Measurements from ENCODE around the gene CDK5R1. TPM values are rescaled to one million over a fixed set of nuclear protein-coding genes. Genes with fewer than 3 reads are reported as not detected.
"Not testable (repeated sequence)": the region's sequence is repeated elsewhere in the genome, so short reads cannot be mapped to it uniquely, and the experiment has no call there.

Gene CDK5R1
- total RNA-seq, 1 donor from 2014 or later = 7.1 TPM

DNA sequence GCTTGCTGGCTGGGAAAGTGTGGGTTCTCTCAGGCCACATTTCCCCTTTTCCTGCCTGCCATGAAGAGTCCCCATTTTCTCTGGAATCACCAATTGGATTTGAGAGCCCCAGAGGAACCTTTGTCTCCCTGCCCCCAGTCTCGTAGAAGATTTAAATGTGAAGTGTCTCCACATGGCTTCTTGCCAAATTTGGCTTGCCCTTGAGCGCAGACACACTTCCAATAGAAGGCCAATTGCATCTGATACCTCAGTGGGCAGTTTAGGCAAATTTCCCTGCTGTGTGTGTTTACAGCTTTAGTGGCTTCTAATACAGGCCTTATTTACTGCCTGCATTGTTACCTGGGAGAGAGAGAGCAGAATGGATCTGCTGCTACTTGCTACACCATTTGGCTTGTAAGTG is 29.7 kb downstream of the CDK5R1 start:
- H3K4me1 Mint-ChIP-seq (ENCODE audit: low read depth) = peaks cover 65% of the 10 kb centered on the region
- H3K36me3 Mint-ChIP-seq (ENCODE audit: low read depth) = no peaks in the 10 kb centered on the region
- H3K9me3 Mint-ChIP-seq = no peaks in the 10 kb centered on the region
- no peak overlapping the region for H3K4me3 Mint-ChIP-seq
- H3K27ac Mint-ChIP-seq = no peak overlapping the region
- peaks cover 12% of the 10 kb centered on the region for H3K27me3 Mint-ChIP-seq (ENCODE audit: insufficient read depth)
- intact Hi-C loops (cut with micrococcal nuclease) = no loop called here
- no peak for DNase-seq (ENCODE audit: low spot score)

GRCh38 chr17:32516940-32517701 is 30.3 kb downstream of the CDK5R1 start:
- H3K4me3 Mint-ChIP-seq = peak overlapping the region; percentile 30
- no peaks in the 10 kb centered on the region for H3K9me3 Mint-ChIP-seq
- peaks cover 12% of the 10 kb centered on the region for H3K27me3 Mint-ChIP-seq (ENCODE audit: insufficient read depth)
- no peaks in the 10 kb centered on the region for H3K36me3 Mint-ChIP-seq (ENCODE audit: low read depth)
- peak overlapping the region; percentile 72 for H3K27ac Mint-ChIP-seq
- intact Hi-C loops (cut with micrococcal nuclease) = loop anchor here (1.0 kb wide), 1 partner anchor 10 kb away; no protein-coding TSS in a partner anchor
- H3K4me1 Mint-ChIP-seq (ENCODE audit: low read depth) = peaks cover 66% of the 10 kb centered on the region
- no peak for DNase-seq (ENCODE audit: low spot score)

- peaks cover 73% of the 10 kb centered on the region for H3K4me1 Mint-ChIP-seq (ENCODE audit: low read depth)
- no peaks in the 10 kb centered on the region for H3K9me3 Mint-ChIP-seq
- H3K4me3 Mint-ChIP-seq = no peak overlapping the region
- no peak for DNase-seq (ENCODE audit: low spot score)
- H3K36me3 Mint-ChIP-seq (ENCODE audit: low read depth) = no peaks in the 10 kb centered on the region
- peak overlapping the region; percentile 42 for H3K27ac Mint-ChIP-seq
- intact Hi-C loops (cut with micrococcal nuclease) = loop anchor here (1.0 kb wide), 1 partner anchor 11 kb away; no protein-coding TSS in a partner anchor
- peaks cover 11% of the 10 kb centered on the region for H3K27me3 Mint-ChIP-seq (ENCODE audit: insufficient read depth)
These were observed 31.2 kb downstream of the CDK5R1 start for GRCh38 chr17:32517982-32518381.

DNA sequence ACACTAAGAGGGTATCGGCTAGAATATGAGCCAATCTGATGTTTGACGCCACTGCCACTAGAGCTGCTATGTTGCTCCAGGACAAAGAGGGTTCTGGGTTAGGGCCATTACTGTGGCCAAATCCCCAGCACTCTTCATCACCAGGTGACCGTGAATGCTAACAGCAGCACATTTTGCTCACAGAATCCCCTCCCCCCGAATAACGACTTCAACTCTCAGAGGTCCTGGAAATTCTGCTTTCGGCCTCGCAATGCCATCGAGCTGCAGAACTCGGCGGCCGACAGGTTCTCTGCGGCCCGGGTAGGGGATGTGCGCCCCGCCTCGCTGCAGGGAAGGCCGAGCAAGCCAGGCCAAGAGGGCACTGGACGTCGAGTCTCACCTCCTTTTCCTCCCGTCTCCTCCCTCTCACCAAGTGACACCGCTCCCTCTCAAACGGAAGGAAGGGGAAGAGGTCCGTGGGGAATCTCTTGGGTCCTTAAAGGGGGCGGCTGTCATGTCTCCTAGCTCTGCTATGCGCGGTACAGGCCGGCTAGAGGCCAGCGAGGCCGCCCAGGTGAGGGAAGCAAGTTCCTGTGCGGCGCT is 31.9 kb downstream of the CDK5R1 start:
- no peaks in the 10 kb centered on the region for H3K9me3 Mint-ChIP-seq
- peaks cover 76% of the 10 kb centered on the region for H3K4me1 Mint-ChIP-seq (ENCODE audit: low read depth)
- no peak for DNase-seq (ENCODE audit: low spot score)
- intact Hi-C loops (cut with micrococcal nuclease) = no loop called here
- H3K4me3 Mint-ChIP-seq = peak overlapping the region; percentile 53
- H3K36me3 Mint-ChIP-seq (ENCODE audit: low read depth) = no peaks in the 10 kb centered on the region
- H3K27me3 Mint-ChIP-seq (ENCODE audit: insufficient read depth) = peaks cover 7% of the 10 kb centered on the region
- H3K27ac Mint-ChIP-seq = no peak overlapping the region

- Mint-ChIP-seq H3K9me3 (no peaks in the 10 kb centered on the region), H3K4me3 (peak overlapping the region; percentile 88), H3K36me3 (ENCODE audit: low read depth) (no peaks in the 10 kb centered on the region), H3K27me3 (ENCODE audit: insufficient read depth) (peaks cover 7% of the 10 kb centered on the region), H3K4me1 (ENCODE audit: low read depth) (peaks cover 82% of the 10 kb centered on the region), H3K27ac (peak overlapping the region; percentile 97)
- intact Hi-C loops (cut with micrococcal nuclease) = loop anchor here (5.0 to 10.0 kb wide), 5 partner anchors 88 to 1858 kb away; partner anchors contain the start of gene MYO1D
- DNase-seq (ENCODE audit: low spot score) = peak; percentile 56
These were observed 32.7 kb downstream of the CDK5R1 start for GRCh38 chr17:32519228-32520103.

DNA sequence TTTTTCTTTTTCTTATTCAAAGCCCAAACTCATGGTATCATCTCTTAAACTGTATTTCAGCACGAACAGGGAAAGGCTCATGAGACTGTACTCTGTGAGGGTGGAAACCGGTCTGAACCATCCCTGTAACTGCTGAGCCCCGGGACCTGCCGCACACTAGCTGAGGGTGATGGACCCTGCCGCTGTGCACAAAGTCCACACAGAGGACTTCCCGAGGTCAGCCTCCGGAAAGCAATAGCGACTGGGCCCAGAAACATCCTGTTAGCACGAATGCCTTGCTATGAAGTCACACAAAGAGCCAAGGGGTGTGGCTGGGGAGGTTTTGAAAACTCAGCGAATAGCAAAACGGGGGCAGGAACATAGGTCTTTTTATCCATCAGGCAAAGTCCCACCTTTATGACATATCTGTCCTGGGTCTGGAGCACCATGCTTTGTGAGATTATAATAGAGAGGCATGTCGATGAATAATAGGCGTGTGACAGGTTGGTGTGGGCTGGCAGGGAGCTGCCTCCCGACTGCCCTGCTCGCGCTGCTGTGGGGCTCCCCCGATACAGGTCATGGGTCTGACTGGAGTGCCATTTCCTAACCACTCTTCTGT is 33.4 kb downstream of the CDK5R1 start:
- H3K4me3 Mint-ChIP-seq = peak overlapping the region; percentile 88
- H3K27ac Mint-ChIP-seq = peak overlapping the region; percentile 97
- H3K36me3 Mint-ChIP-seq (ENCODE audit: low read depth) = no peaks in the 10 kb centered on the region
- no peaks in the 10 kb centered on the region for H3K9me3 Mint-ChIP-seq
- H3K4me1 Mint-ChIP-seq (ENCODE audit: low read depth) = peaks cover 85% of the 10 kb centered on the region
- H3K27me3 Mint-ChIP-seq (ENCODE audit: insufficient read depth) = peaks cover 7% of the 10 kb centered on the region
- DNase-seq (ENCODE audit: low spot score) = no peak
- intact Hi-C loops (cut with micrococcal nuclease) = loop anchor here (5.0 to 10.0 kb wide), 5 partner anchors 87 to 1857 kb away; partner anchors contain the start of gene MYO1D

- DNase-seq (ENCODE audit: low spot score) = no peak
- intact Hi-C loops (cut with micrococcal nuclease) = loop anchor here (5.0 to 10.0 kb wide), 5 partner anchors 86 to 1856 kb away; partner anchors contain the start of gene MYO1D
- H3K4me3 Mint-ChIP-seq = peak overlapping the region; percentile 88
- H3K27ac Mint-ChIP-seq = peak overlapping the region; percentile 97
- H3K27me3 Mint-ChIP-seq (ENCODE audit: insufficient read depth) = peaks cover 7% of the 10 kb centered on the region
- H3K9me3 Mint-ChIP-seq = no peaks in the 10 kb centered on the region
- H3K36me3 Mint-ChIP-seq (ENCODE audit: low read depth) = no peaks in the 10 kb centered on the region
- H3K4me1 Mint-ChIP-seq (ENCODE audit: low read depth) = peaks cover 85% of the 10 kb centered on the region
These were observed 34.1 kb downstream of the CDK5R1 start for GRCh38 chr17:32520737-32521404.

- intact Hi-C loops (cut with micrococcal nuclease) = loop anchor here (1.0 to 10.0 kb wide), 8 partner anchors 20 to 1854 kb away; partner anchors contain the start of gene MYO1D
- no peaks in the 10 kb centered on the region for H3K9me3 Mint-ChIP-seq
- H3K27ac Mint-ChIP-seq = peak overlapping the region; percentile 92
- H3K36me3 Mint-ChIP-seq (ENCODE audit: low read depth) = no peaks in the 10 kb centered on the region
- DNase-seq (ENCODE audit: low spot score) = peak; percentile 50
- H3K4me1 Mint-ChIP-seq (ENCODE audit: low read depth) = peaks cover 77% of the 10 kb centered on the region
- H3K4me3 Mint-ChIP-seq = peak overlapping the region; percentile 64
- H3K27me3 Mint-ChIP-seq (ENCODE audit: insufficient read depth) = peaks cover 18% of the 10 kb centered on the region
These were observed 36.4 kb downstream of the CDK5R1 start for GRCh38 chr17:32523017-32523680.

- DNase-seq (ENCODE audit: low spot score) = peak; percentile 19
- intact Hi-C loops (cut with micrococcal nuclease) = loop anchor here (1.0 to 10.0 kb wide), 9 partner anchors 21 to 1853 kb away; partner anchors contain the start of genes MYO1D and PSMD11
- Mint-ChIP-seq H3K4me3 (peak overlapping the region; percentile 74), H3K4me1 (ENCODE audit: low read depth) (peaks cover 77% of the 10 kb centered on the region), H3K27me3 (ENCODE audit: insufficient read depth) (peaks cover 20% of the 10 kb centered on the region), H3K36me3 (ENCODE audit: low read depth) (peaks cover 1% of the 10 kb centered on the region), H3K27ac (peak overlapping the region; percentile 92), H3K9me3 (no peaks in the 10 kb centered on the region)
These were observed 37.2 kb downstream of the CDK5R1 start for GRCh38 chr17:32523827-32524552.

GRCh38 chr17:32524553-32524880 is 37.7 kb downstream of the CDK5R1 start:
- peaks cover 20% of the 10 kb centered on the region for H3K27me3 Mint-ChIP-seq (ENCODE audit: insufficient read depth)
- intact Hi-C loops (cut with micrococcal nuclease) = loop anchor here (1.0 to 10.0 kb wide), 6 partner anchors 80 to 1853 kb away; partner anchors contain the start of genes MYO1D and PSMD11
- H3K9me3 Mint-ChIP-seq; H3K4me3 Mint-ChIP-seq; DNase-seq (ENCODE audit: low spot score); H3K36me3 Mint-ChIP-seq (ENCODE audit: low read depth): not testable (repeated sequence)
- H3K27ac Mint-ChIP-seq = peak overlapping the region; percentile 92
- peaks cover 74% of the 10 kb centered on the region for H3K4me1 Mint-ChIP-seq (ENCODE audit: low read depth)

GRCh38 chr17:32525122-32525521 is 38.3 kb downstream of the CDK5R1 start:
- H3K4me3 Mint-ChIP-seq = no peak overlapping the region
- peaks cover 68% of the 10 kb centered on the region for H3K4me1 Mint-ChIP-seq (ENCODE audit: low read depth)
- no peak for DNase-seq (ENCODE audit: low spot score)
- intact Hi-C loops (cut with micrococcal nuclease) = loop anchor here (10.0 kb wide), 1 partner anchor 600 kb away; no protein-coding TSS in a partner anchor
- peaks cover 2% of the 10 kb centered on the region for H3K36me3 Mint-ChIP-seq (ENCODE audit: low read depth)
- no peak overlapping the region for H3K27ac Mint-ChIP-seq
- peaks cover 18% of the 10 kb centered on the region for H3K27me3 Mint-ChIP-seq (ENCODE audit: insufficient read depth)
- no peaks in the 10 kb centered on the region for H3K9me3 Mint-ChIP-seq

All from activated T-helper 1 cell treated with anti-CD3 and anti-CD28 coated beads, Interleukin-12 subunit alpha, Interleukin-12 subunit beta, Interleukin-2, Interleukin-4 antibody, amounts not matched to agents 30 ng/mL and 10 ng/mL and 1 ng/mL, durations not matched to agents 14 hours and 24 hours and 36 hours (primary cell).